HPDE6-E6E7 (cell line): ENCODE results near the gene SNX20.

Source experiments
- DNase-seq: peaks from one replicate; pipeline ENCODE4 v3.0.0; 2011; ENCODE audit warnings: missing footprints; ENCODE audit errors: extremely low spot score

SNX20 gene

DNA sequence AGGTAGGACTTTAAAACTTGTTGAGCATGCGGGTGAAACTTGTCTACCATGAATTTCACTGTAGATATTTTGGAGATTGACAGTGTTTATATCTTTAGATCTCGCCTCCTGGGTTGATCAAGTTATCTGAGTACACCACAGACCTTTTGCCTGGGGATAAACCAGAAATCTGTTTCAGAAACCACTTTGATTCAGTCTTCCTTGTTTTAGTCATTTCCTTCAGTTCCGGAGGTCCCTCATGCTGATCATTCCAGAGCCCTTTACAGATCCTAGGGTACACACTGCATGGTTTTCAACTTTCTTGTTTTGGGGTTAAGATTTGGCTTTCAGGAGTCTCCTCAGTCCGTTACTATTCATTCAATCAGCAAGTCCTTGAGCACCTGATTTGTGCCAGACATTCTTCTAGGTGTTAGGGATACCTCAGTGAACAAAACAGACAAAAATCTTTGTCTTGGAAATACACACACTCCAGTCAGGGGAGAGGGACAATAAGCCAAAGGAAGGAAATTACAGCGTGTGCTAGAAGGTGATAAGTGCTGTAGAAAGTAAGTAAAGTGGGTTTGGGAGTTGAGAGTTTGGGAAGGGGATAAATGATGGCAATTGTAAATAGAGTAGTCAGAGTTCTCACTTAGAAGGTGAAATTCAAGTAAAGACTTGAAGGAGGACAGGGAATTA lies 24.5 kb upstream of the SNX20 start:
- no peak for DNase-seq

DNA sequence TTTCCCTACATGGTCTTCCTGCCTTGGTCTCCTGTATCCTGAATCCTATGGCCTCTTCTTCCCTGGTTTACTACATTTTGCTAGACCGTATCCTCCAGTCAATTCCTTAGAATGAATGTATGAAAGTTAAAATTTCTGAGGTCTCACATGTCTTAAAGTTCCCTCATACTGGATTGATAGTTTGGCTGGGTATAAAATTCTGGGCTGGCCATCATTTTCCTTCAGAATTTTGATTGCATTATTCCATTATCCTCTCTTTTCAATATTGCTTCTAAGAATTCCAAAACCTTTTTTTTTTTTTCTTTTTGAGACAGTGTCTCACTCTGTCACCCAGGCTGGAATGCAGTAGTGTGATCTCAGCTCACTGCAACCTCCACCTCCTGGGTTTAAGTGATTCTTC lies 23.1 kb upstream of the SNX20 start:
- DNase-seq: no peak

DNA sequence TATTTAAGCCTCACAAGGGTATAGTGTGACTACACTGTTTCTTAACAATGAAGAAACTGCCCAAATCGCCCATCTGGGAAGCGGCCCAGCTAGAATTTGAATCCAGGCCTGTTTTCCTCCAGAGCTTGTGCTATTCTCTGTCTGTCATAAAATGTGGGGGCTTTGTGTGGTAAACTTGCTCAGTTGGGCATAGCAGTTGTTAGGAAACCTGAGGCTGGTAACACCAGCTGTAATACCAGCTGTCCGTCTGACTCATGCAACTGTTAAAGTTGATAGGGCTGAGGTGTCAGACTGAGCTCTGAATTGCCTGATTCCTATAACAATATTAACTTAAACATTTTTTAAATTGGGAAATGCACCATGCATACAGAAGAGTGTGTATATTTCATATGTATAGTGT lies 21.6 kb upstream of the SNX20 start:
- DNase-seq: no peak

DNA sequence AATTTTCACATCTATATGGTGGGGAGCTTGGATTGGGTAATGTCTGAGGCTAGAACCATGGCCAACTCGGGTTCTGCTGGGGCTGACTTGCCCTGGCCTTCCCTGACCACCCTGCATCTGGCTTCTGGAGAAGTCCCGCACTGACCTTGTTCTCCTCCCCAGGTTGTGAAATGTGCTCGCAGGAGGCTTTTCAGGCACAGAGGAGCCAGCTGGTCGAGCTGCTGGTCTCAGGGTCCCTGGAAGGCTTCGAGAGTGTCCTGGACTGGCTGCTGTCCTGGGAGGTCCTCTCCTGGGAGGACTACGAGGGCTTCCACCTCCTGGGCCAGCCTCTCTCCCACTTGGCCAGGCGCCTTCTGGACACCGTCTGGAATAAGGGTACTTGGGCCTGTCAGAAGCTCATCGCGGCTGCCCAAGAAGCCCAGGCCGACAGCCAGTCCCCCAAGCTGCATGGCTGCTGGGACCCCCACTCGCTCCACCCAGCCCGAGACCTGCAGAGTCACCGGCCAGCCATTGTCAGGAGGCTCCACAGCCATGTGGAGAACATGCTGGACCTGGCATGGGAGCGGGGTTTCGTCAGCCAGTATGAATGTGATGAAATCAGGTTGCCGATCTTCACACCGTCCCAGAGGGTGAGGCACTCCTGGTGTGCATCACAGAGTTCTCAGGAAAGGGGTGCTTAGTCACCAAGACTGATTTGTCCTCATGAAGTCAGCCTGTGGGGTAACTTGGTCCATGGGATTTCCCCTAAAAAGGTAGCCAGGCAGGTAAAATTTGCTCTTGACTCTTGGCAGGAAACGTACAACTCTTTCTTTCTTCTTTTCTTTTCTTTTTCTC lies 18.4 kb upstream of the SNX20 start:
- peak; percentile 95 for DNase-seq

DNA sequence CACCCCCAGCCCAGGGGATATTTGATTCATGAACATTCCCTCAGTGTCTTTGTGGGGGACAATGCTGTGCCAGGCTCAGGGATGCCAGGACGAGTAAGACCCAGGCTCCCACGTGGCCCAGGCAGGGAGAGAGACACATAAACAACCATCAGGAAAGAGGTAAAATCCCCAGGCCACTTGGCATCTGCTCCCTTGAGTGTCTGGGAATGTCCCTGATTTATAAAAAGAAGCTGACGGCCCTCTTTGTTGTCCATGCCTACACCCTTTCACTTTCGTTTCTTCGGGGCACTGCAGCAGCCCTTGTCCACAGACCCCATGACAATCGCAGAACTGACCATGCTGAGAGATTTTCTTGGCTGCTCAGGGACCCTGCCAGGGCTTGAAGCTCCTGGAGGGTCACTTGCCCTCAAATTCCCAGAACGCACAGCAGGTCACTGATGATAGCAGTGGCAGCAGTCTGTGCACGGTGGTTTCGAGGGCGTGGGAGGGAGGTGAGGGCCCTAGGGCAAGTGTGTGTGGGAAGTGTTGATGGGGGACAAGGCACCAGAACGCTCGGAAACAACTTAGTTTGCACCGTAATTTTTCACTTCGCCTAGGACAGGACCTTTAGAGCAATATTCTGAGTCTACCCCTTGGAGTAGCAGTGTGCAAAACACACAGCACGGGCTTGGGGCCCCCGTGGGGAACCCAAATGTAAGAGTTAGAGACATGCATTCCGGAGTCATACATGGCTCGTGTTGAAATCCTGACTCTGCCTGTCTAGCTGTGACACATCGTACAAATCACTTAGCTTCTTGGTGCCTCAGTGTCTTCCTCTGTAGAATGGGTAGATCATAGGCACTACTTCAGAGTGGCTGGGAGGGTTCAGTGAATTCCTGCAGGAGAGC lies 17.0 kb upstream of the SNX20 start:
- DNase-seq: no peak

GRCh38 chr16:50697421-50697715 lies 16.3 kb upstream of the SNX20 start:
- DNase-seq: no peak

DNA sequence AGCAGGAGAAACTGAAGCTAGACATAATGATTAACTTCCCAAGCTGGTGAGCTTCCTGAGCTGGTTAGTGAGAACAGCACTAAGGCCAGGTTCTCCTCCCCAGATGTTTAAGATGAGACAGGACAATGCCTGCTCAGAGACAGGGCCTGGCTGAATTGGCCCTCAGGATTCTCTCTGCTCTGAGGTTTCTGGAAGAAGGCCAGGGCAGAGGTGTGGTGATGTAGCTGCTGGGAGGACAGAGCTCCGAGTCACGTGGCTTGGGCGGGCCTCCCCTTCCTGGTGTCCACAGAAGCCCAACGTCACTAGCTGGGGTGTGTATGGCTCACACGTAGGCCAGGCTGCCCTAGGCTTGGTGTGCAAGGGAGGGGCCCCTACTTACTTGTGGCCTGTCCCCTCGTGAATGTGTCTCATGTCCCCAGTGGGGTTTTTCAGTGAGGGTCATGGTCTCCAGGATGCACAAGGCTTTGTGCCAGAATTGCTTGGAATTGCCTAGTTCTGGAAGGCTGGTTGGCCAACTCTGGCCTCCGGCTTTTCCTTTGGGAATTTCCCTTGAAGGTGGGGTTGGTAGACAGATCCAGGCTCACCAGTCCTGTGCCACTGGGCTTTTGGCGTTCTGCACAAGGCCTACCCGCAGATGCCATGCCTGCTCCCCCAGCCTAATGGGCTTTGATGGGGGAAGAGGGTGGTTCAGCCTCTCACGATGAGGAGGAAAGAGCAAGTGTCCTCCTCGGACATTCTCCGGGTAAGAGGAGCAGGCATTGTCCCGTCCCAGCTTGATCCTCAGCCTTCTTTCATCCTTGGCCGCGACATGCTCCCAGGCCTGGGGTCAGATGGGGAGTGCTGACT lies 15.7 kb upstream of the SNX20 start:
- peak; percentile 96 for DNase-seq

DNA sequence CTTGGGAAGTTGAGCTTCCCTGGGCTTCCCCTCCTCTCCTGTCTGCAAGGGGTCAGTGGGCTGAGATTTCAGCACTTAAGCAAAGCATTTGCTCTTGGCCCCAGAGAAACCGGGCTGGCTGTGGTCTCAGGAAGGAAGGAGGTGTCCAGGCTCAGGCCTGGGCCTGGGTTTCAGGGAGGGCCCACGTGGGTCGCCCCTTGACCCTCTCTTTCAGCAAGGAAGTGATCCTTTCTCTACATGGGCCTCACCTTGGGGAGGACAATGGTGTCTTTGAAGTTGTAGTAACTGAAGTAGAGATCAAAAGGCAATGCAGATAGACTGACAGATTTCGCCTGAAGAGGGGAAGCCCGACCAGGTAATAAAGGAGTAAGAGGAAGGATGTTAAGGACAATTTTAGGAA lies 15.0 kb upstream of the SNX20 start:
- no peak for DNase-seq

GRCh38 chr16:50695017-50696000 lies 14.2 kb upstream of the SNX20 start:
- no peak for DNase-seq

DNA sequence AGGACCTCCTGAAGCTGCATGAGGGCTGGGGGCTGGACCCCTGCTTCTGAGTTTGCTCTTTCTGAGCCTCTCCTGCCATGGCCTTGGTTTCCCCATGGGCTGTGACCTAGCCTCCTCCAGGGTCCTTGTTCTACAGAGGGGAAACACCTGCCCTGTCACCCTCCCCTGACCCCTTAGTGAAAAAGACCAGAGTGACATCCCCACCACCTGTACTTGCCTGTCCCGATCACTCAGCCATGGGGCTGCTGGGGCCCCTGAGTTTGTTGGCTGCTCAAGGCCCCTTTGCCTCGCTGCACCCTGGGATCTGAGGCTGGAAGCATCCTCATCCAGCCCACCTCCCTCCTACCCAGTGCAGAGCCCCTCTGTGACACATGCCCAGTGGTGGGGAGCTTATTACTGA lies 13.1 kb upstream of the SNX20 start:
- no peak for DNase-seq

DNA sequence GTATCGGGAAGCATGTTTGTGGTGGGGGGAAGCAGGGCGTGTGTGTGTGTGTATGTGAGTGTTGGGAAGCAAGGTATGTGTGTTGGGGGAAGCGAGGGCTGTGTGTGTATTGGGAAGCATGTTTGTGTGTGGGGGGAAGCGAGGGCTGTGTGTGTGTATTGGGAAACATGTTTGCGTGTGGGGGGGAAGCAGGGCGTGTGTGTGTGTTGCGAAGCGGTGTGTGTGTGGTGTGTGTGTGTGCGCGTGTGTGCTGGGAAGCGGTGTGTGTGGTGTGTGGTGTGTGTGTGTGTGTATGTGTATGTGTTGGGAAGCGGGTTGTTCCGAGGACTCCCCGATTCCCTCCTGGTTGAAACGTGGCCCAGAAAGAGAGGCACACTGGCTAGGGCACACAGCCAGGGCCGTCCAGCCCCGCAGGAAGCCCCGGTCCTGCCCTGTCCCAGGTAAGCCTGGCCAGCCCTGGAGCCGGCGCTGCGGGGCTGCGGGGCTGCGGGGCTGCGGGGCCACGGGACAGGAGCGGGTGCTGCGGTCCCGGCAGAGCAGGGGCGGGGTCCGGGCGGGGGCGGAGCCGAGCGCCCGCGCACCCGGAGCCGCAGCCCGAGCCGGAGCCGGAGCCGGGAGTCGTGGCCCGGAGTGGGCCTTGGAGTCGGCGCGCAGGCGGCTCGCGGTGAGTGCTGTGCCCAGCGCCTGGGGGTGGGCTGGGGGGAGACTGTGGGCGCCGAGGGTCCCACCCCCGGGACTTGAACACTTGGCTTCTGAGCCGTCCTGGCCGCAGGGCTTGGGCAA lies 12.1 kb upstream of the SNX20 start, which contains the start of gene NOD2:
NOD2 (plus strand) TSS at position 608 of the 783 bp plus-strand sequence. CDS start 5,890 bp downstream, outside the sequence.
- peak; percentile 66 for DNase-seq

GRCh38 chr16:50692644-50692998 lies 11.5 kb upstream of the SNX20 start:
- DNase-seq: no peak

GRCh38 chr16:50690177-50690576 lies 9.1 kb upstream of the SNX20 start:
- DNase-seq: no peak

- DNase-seq: no peak
Measured at GRCh38 chr16:50688867-50689266, 7.8 kb upstream of the SNX20 start.

DNA sequence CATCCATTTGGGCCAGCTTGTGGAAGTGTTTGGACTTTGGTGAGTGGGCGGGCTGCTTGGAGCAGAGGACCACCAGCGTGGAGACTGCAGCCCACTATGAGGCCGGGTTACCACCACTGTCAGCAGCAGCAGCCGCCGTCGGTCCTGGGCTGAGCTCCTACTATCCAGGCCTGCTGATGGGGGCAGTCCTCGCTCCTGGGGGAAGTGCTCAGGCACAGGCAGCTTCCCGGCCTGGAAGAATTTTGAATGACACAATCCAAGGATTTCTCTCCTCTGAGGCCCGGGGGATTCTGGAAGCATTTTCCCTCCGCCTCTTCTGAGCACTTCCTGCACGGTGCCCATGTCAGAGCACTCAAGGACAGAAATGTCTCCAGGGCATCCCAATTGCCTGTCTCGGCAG lies 7.0 kb upstream of the SNX20 start:
- DNase-seq: no peak

GRCh38 chr16:50685462-50686063 lies 4.5 kb upstream of the SNX20 start:
- DNase-seq: no peak

DNA sequence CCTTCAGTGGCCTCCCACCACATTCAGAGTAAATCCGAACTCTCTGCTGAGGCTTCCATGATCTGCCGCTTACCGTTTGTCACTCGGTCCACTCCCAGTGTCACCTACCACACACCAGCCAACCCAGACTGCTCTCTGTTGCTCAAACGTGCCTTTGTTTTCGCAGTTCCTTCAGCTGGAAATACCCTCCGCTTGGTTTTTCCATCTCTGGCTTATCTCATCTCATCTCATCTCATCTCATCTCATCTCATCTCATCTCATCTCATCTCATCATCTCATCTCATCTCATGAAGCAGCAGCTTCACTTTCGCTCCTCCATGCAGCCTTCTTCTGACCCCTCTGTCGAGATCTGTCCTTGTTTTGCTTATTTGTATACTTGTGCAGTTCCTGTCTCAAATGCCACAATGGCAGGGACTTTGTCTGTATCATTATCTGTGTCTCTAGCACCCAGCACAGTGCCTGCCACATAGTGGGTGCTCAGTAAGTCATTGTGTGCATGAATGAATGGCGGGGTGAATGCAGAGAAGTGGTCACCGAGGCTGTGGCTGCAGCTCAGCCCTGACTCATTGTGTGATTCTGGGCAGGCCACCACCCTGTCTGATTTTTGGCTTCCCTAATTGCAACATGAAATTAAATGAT lies 3.8 kb upstream of the SNX20 start:
- no peak for DNase-seq

DNA sequence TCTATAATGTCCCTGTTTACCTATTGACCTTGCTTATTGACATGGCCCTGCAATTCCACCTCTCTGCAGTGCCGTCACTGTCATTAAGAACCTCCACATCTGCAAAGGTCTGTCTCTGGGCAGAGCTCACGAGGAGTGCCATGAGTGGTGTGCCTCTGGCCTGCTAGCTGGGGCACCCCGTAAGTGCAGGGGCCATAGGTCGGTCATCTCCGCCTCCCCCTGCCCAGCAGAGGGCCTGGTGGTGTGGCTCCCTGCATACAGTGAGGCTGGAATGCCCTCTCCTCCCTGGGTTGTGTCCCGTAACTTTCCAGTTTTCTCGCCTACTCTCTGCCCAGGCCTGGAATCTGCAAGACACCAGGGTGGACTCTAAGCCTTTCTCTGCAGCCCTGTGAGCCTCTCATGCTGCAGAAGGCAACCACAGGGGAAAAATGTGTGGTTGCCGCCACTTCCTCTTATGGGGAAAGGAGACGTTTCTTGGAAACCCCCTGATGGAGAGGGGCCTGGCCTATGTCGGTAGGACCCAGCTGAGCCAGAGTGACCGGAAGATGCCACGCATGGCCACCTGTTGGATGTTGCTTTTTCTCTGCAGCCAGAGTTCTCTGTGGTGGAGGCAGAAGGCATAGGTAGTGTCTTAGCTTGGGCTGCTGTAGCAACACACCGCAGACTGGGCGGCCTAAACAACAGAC lies 2.7 kb upstream of the SNX20 start:
- DNase-seq: no peak
